ENCODE measurements around the gene ANXA4. TPM values are rescaled to one million over a fixed set of nuclear protein-coding genes. Genes with fewer than 3 reads are reported as not detected.

The ANXA4 gene
- total and polyA plus RNA-seq, 2 of the 13 experiments (the other 11 are each of a cell fraction or from before 2014, with no cell fraction given) = 155 to 168 TPM

DNA sequence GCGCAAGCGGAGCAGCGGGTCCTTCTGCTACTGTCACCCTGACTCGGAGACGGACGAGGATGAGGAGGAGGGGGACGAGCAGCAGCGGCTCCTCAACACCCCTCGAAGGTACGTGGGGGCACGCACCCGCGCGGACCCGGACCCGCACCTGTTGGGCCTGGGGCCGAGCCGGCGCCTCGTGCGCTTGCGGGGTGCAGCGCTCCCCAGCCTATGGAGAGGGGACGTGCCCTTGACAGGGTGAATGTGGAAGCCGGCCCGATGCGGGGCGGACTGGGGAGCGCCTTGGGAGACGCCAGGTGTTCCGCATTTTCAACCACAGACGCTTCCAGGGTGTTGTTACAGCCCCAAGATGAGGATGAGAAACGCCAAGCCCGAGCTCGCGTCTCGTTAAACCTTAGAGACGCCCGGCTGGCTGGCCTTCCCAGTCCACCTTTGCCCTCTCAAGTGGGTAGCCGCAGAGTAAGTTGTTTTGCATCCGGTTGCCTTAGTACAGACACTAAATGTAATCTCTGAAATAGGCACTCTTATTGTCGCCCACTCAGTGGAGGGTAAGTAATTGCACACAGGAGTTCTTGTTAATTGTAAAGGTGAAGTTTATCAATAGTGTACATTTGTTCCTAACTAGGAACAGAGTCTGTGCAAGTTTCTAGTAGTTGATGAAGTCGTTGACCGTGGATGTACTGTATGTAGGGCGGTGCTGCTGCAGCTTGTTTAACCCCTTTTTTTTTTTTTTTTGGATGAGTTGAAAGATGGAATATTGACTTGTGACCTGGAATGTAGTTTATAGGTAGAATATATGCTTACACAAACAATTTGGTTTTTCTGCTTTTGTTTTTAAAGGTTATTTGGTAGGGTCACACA is 88.3 kb downstream of the ANXA4 start (continued):
- TF ChIP-seq, protein P1, sequence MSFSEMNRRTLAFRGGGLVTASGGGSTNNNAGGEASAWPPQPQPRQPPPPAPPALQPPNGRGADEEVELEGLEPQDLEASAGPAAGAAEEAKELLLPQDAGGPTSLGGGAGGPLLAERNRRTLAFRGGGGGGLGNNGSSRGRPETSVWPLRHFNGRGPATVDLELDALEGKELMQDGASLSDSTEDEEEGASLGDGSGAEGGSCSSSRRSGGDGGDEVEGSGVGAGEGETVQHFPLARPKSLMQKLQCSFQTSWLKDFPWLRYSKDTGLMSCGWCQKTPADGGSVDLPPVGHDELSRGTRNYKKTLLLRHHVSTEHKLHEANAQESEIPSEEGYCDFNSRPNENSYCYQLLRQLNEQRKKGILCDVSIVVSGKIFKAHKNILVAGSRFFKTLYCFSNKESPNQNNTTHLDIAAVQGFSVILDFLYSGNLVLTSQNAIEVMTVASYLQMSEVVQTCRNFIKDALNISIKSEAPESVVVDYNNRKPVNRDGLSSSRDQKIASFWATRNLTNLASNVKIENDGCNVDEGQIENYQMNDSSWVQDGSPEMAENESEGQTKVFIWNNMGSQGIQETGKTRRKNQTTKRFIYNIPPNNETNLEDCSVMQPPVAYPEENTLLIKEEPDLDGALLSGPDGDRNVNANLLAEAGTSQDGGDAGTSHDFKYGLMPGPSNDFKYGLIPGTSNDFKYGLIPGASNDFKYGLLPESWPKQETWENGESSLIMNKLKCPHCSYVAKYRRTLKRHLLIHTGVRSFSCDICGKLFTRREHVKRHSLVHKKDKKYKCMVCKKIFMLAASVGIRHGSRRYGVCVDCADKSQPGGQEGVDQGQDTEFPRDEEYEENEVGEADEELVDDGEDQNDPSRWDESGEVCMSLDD (CRISPR knock-in tag; IDR thresholded peaks at IDR 0.05; ENCODE audit: borderline replicate concordance) = peak; percentile 88
- TF ChIP-seq, protein P2, sequence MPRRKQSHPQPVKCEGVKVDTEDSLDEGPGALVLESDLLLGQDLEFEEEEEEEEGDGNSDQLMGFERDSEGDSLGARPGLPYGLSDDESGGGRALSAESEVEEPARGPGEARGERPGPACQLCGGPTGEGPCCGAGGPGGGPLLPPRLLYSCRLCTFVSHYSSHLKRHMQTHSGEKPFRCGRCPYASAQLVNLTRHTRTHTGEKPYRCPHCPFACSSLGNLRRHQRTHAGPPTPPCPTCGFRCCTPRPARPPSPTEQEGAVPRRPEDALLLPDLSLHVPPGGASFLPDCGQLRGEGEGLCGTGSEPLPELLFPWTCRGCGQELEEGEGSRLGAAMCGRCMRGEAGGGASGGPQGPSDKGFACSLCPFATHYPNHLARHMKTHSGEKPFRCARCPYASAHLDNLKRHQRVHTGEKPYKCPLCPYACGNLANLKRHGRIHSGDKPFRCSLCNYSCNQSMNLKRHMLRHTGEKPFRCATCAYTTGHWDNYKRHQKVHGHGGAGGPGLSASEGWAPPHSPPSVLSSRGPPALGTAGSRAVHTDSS (CRISPR knock-in tag; conservative IDR thresholded peaks at IDR 0.05) = no peak
- TF ChIP-seq TEAD3 (CRISPR knock-in tag; optimal IDR thresholded peaks at IDR 0.05; ENCODE audit: borderline replicate concordance) = no peak
- TF ChIP-seq SIN3B (IDR thresholded peaks at IDR 0.05; ENCODE audit: low read length) = no peak
- TF ChIP-seq DPF2 (CRISPR knock-in tag; IDR thresholded peaks at IDR 0.05; ENCODE audit: borderline replicate concordance, low read depth) = no peak
- TF ChIP-seq ZNF563 (CRISPR knock-in tag; IDR thresholded peaks at IDR 0.05) = no peak
- TF ChIP-seq ZNF550 (CRISPR knock-in tag; IDR thresholded peaks at IDR 0.05; ENCODE audit: borderline replicate concordance) = no peak
- TF ChIP-seq NKX3-1 (CRISPR knock-in tag; IDR thresholded peaks at IDR 0.05) = no peak
- peak; percentile 81; the same call in 1 of the 2 replicates for TF ChIP-seq ZNF333 (CRISPR knock-in tag; IDR thresholded peaks at IDR 0.05; ENCODE audit: borderline replicate concordance)
- no peak for TF ChIP-seq ZBTB8A (CRISPR knock-in tag; IDR thresholded peaks at IDR 0.05; ENCODE audit: borderline replicate concordance, low read depth)
- no peak for TF ChIP-seq HOXA9 (CRISPR knock-in tag; IDR thresholded peaks at IDR 0.05; ENCODE audit: borderline replicate concordance)
- no peak for TF ChIP-seq ZNF564 (CRISPR knock-in tag; IDR thresholded peaks at IDR 0.05)
- TF ChIP-seq NFIC (IDR thresholded peaks at IDR 0.05; ENCODE audit: low read length) = no peak
- no peak for TF ChIP-seq ZNF615 (CRISPR knock-in tag; IDR thresholded peaks at IDR 0.05; ENCODE audit: borderline replicate concordance)

Data from HepG2 (cell line).